ENCODE measurements around the gene RAB11FIP4. TPM values are rescaled to one million over a fixed set of nuclear protein-coding genes. Genes with fewer than 3 reads are reported as not detected.

Gene RAB11FIP4
- total RNA-seq, 1 experiment from 2014 or later: 15.1 TPM

- no peak overlapping the region for H3K27ac ChIP-seq (ENCODE audit: low read depth, low read length)
- H4K20me1 ChIP-seq (ENCODE audit: insufficient read depth): no peaks in the 10 kb centered on the region
- H3K79me2 ChIP-seq (ENCODE audit: insufficient read depth, low read length): no peaks in the 10 kb centered on the region
- H3K4me2 ChIP-seq (ENCODE audit: low read length): no peak overlapping the region
- ChIA-PET POLR2A (no interaction called here), RAD21 (ENCODE audit: low non-redundant PET in 1 of 2, low total read pairs in 2 of 2, uncharacterized antibody in 2 of 2, unreplicated experiment in 2 of 2) (no interaction called here), CTCF (no interaction called here)
- H3K9me2 ChIP-seq (ENCODE audit: insufficient read depth): no peaks in the 10 kb centered on the region
- H3K9ac ChIP-seq (ENCODE audit: low read length): no peak overlapping the region
- no peak overlapping the region for H3K4me3 ChIP-seq (replicated peaks in 1 of 2; ENCODE audit: low read depth in 1 of 2, low read length in 2 of 2)
- no peaks in the 10 kb centered on the region for H3K36me3 ChIP-seq (ENCODE audit: control insufficient read depth in 1 of 2, insufficient read depth in 2 of 2, low read length in 2 of 2)
- no peak for DNase-seq (ENCODE audit: low read depth, low spot score)
- H3K27me3 ChIP-seq (ENCODE audit: insufficient read depth, low read length): no peaks in the 10 kb centered on the region
- BruUV-seq (replicated peaks): no TSS peak
- H2AFZ ChIP-seq (ENCODE audit: low read depth, low read length, poor library complexity, severe bottlenecking): no peak overlapping the region
- TF ChIP-seq ZNF274 (IDR thresholded peaks at IDR 0.05; ENCODE audit: low read depth, low read length): no peak
- TF ChIP-seq POLR2AphosphoS5 (IDR thresholded peaks at IDR 0.05; ENCODE audit: low read depth, low read length): no peak
- no peak for TF ChIP-seq ZFX (IDR thresholded peaks at IDR 0.05)
- TF ChIP-seq YY1 (IDR thresholded peaks at IDR 0.05; ENCODE audit: extremely low read depth, insufficient replicate concordance, low read depth, low read length): no peak
- TF ChIP-seq, protein P1, sequence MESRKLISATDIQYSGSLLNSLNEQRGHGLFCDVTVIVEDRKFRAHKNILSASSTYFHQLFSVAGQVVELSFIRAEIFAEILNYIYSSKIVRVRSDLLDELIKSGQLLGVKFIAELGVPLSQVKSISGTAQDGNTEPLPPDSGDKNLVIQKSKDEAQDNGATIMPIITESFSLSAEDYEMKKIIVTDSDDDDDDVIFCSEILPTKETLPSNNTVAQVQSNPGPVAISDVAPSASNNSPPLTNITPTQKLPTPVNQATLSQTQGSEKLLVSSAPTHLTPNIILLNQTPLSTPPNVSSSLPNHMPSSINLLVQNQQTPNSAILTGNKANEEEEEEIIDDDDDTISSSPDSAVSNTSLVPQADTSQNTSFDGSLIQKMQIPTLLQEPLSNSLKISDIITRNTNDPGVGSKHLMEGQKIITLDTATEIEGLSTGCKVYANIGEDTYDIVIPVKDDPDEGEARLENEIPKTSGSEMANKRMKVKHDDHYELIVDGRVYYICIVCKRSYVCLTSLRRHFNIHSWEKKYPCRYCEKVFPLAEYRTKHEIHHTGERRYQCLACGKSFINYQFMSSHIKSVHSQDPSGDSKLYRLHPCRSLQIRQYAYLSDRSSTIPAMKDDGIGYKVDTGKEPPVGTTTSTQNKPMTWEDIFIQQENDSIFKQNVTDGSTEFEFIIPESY (IDR thresholded peaks at IDR 0.05; ENCODE audit: extremely low read depth, insufficient replicate concordance, low read length): no peak
- no peaks in the 10 kb centered on the region for H3K9me3 ChIP-seq (ENCODE audit: control insufficient read depth in 1 of 2, insufficient read depth in 1 of 2, low read depth in 1 of 2, low read length in 2 of 2)
- intact Hi-C loops (cut with micrococcal nuclease): no loop called here
- ATAC-seq: no peak
- no peaks in the 10 kb centered on the region for H3K4me1 ChIP-seq (ENCODE audit: control insufficient read depth in 1 of 2, insufficient read depth in 2 of 2, low read length in 2 of 2)
These were observed 34.0 kb downstream of the RAB11FIP4 start for GRCh38 chr17:31425282-31426040.

- RAD21 ChIA-PET (ENCODE audit: low non-redundant PET in 1 of 2, low total read pairs in 2 of 2, uncharacterized antibody in 2 of 2, unreplicated experiment in 2 of 2): no interaction called here
These were observed 36.2 kb downstream of the RAB11FIP4 start for GRCh38 chr17:31427684-31428083.

More at GRCh38 chr17:31427684-31428083, 36.2 kb downstream of the RAB11FIP4 start:
- Histone ChIP-seq H2AFZ (ENCODE audit: low read depth, low read length, poor library complexity, severe bottlenecking) (no peak overlapping the region), H3K9me3 (ENCODE audit: control insufficient read depth in 1 of 2, insufficient read depth in 1 of 2, low read depth in 1 of 2, low read length in 2 of 2) (no peaks in the 10 kb centered on the region), H3K9ac (ENCODE audit: low read length) (no peak overlapping the region), H3K27ac (ENCODE audit: low read depth, low read length) (no peak overlapping the region), H3K9me2 (ENCODE audit: insufficient read depth) (no peaks in the 10 kb centered on the region), H3K4me1 (ENCODE audit: control insufficient read depth in 1 of 2, insufficient read depth in 2 of 2, low read length in 2 of 2) (no peaks in the 10 kb centered on the region), H3K4me2 (ENCODE audit: low read length) (no peak overlapping the region), H4K20me1 (ENCODE audit: insufficient read depth) (no peaks in the 10 kb centered on the region), H3K27me3 (ENCODE audit: insufficient read depth, low read length) (no peaks in the 10 kb centered on the region), H3K36me3 (ENCODE audit: control insufficient read depth in 1 of 2, insufficient read depth in 2 of 2, low read length in 2 of 2) (no peaks in the 10 kb centered on the region), H3K4me3 (replicated peaks in 1 of 2; ENCODE audit: low read depth in 1 of 2, low read length in 2 of 2) (no peak overlapping the region), H3K79me2 (ENCODE audit: insufficient read depth, low read length) (no peaks in the 10 kb centered on the region)
- CTCF ChIA-PET: interaction anchor here (0.9 kb wide), 1 partner anchor 9 kb away, joined by 4 read pairs; no protein-coding TSS in a partner anchor
- no peak for DNase-seq (ENCODE audit: low read depth, low spot score)
- no peak for ATAC-seq
- no peak for TF ChIP-seq POLR2A (IDR thresholded peaks at IDR 0.05; ENCODE audit: borderline replicate concordance, extremely low read depth, insufficient read depth, insufficient read length)
- TF ChIP-seq POLR2AphosphoS5 (IDR thresholded peaks at IDR 0.05; ENCODE audit: low read depth, low read length): no peak
- no peak for TF ChIP-seq ZNF274 (IDR thresholded peaks at IDR 0.05; ENCODE audit: low read depth, low read length)
- TF ChIP-seq CBX3 (IDR thresholded peaks at IDR 0.05; ENCODE audit: low read depth): no peak
- no peak for TF ChIP-seq SP1 (IDR thresholded peaks at IDR 0.05; ENCODE audit: low read depth)
- no peak for TF ChIP-seq SRF (IDR thresholded peaks at IDR 0.05; ENCODE audit: low read depth)
- POLR2A ChIA-PET: no interaction called here
- intact Hi-C loops (cut with micrococcal nuclease): no loop called here
- BruUV-seq (replicated peaks): no TSS peak

Measured in HCT116 (cell line).